ENCODE results near the gene ARL4C.

The ARL4C gene

GRCh38 chr2:234491897-234492296 lies 5.0 kb downstream of the ARL4C start:
- TF ChIP-seq CTCF (IDR thresholded peaks at IDR 0.05; ENCODE audit: insufficient read depth, low read length, poor library complexity, severe bottlenecking), result no peak
- Histone ChIP-seq H3K27me3 (replicated peaks; ENCODE audit: control insufficient read depth, insufficient read depth, low read length) (no peaks in the 10 kb centered on the region), H3K36me3 (ENCODE audit: control insufficient read depth, insufficient read depth, low read length) (no peaks in the 10 kb centered on the region), H3K4me3 (replicated peaks; ENCODE audit: low read depth, low read length) (no peak overlapping the region)
- no peak for DNase-seq (ENCODE audit: extremely low read depth, insufficient read length)

DNA sequence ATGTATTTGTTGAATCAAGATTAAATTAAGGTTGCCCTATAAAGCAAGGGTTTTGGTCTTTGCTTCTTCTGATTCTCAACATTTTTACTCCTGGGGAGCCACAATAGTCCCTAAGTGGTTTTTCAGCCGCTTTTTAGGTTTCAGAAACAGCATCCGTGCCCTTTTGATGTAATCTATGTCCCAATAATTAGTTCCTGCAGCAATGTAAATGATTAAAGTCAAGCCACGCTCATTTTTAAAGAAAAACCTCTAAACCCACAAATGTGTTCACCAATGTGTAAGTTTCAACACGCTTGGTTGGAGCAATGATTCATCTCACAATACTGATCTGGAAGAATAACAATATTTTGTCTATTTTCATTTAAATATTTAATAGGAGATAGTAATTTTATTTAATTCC lies 5.6 kb downstream of the ARL4C start:
- Histone ChIP-seq H3K4me3 (replicated peaks; ENCODE audit: low read depth, low read length) (no peak overlapping the region), H3K36me3 (ENCODE audit: control insufficient read depth, insufficient read depth, low read length) (no peaks in the 10 kb centered on the region), H3K27me3 (replicated peaks; ENCODE audit: control insufficient read depth, insufficient read depth, low read length) (no peaks in the 10 kb centered on the region)
- no peak for TF ChIP-seq CTCF (IDR thresholded peaks at IDR 0.05; ENCODE audit: insufficient read depth, low read length, poor library complexity, severe bottlenecking)
- no peak for DNase-seq (ENCODE audit: extremely low read depth, insufficient read length)

DNA sequence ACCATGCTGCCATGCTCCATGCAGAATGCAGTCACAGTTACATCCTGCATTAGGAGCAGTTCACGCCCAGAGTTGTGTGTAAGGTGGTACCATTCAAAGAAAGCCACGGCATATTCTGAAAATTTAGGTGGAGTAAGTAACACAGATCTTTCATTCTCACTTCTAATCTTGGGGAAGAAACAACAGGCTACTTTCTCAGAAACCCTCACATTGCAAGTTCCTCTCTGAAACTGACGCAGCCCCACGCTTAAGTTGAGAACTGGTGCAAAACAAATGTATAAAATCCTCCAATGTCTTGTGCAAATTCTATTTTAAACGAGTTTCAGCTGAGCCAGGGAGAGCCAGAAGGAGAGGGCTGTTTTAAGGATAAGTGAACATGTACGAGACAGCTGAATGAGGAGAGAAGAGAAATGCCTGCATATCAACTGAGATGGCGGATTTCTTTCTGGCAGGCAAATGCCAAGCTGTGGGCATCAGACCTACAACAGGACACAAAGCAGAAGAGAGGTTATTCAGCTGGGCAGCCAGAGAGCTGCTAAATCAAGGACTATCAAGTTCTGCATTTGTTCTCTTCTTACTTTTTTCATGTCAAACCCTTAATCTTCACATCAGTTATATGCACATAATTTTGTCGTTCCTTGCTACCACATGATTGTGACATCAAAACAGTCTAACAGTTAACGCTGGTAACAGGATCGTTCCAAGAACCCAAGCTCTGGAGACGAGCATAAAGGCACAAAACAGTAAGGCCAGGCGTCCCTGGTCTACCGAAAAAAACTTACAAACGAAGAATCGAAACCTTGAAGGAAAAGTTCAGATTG lies 6.4 kb downstream of the ARL4C start:
- H3K27me3 ChIP-seq (replicated peaks; ENCODE audit: control insufficient read depth, insufficient read depth, low read length), result no peaks in the 10 kb centered on the region
- no peak for DNase-seq (ENCODE audit: extremely low read depth, insufficient read length)
- TF ChIP-seq CTCF (IDR thresholded peaks at IDR 0.05; ENCODE audit: insufficient read depth, low read length, poor library complexity, severe bottlenecking), result no peak
- H3K4me3 ChIP-seq (replicated peaks; ENCODE audit: low read depth, low read length), result no peak overlapping the region
- H3K36me3 ChIP-seq (ENCODE audit: control insufficient read depth, insufficient read depth, low read length), result no peaks in the 10 kb centered on the region

GRCh38 chr2:234488913-234489451 lies 7.9 kb downstream of the ARL4C start:
- no peak for TF ChIP-seq CTCF (IDR thresholded peaks at IDR 0.05; ENCODE audit: insufficient read depth, low read length, poor library complexity, severe bottlenecking)
- H3K4me3 ChIP-seq (replicated peaks; ENCODE audit: low read depth, low read length), result no peak overlapping the region; the same call in 1 of the 2 replicates
- no peaks in the 10 kb centered on the region for H3K27me3 ChIP-seq (replicated peaks; ENCODE audit: control insufficient read depth, insufficient read depth, low read length)
- peak; percentile 25 for DNase-seq (ENCODE audit: extremely low read depth, insufficient read length)
- H3K36me3 ChIP-seq (ENCODE audit: control insufficient read depth, insufficient read depth, low read length), result no peaks in the 10 kb centered on the region

DNA sequence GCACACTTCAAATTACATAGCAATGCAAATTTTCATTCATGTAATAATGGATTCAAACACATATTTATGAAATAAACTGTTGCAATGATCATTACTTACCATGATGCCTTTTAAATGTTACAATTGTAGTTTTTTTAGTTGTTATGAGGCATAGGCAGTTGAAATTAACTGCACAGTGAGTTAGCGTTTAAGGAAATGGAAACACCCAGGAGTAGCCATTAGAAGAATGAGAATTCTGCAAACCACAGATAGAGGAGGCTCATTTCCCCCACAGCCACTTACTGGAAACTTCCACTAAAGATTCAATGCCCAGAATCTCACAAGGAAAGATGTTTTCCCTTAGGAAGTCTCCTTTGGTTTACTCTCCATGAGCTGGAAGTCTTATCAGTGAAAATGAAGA lies 8.4 kb downstream of the ARL4C start:
- no peak for TF ChIP-seq CTCF (IDR thresholded peaks at IDR 0.05; ENCODE audit: insufficient read depth, low read length, poor library complexity, severe bottlenecking)
- DNase-seq (ENCODE audit: extremely low read depth, insufficient read length), result no peak
- Histone ChIP-seq H3K36me3 (ENCODE audit: control insufficient read depth, insufficient read depth, low read length) (no peaks in the 10 kb centered on the region), H3K27me3 (replicated peaks; ENCODE audit: control insufficient read depth, insufficient read depth, low read length) (no peaks in the 10 kb centered on the region), H3K4me3 (replicated peaks; ENCODE audit: low read depth, low read length) (no peak overlapping the region)
